Progenitor cell of endocrine pancreas (in vitro differentiated cells): Measurements from ENCODE around the gene NTF3. TPM values are rescaled to one million over a fixed set of nuclear protein-coding genes. Genes with fewer than 3 reads are reported as not detected.

Experiments
- DNase-seq: peaks from one replicate; pipeline ENCODE4 v3.0.0; 2021; ENCODE audit warnings: low spot score; ENCODE audit not compliant: unreplicated experiment
- H3K27ac Mint-ChIP-seq: 2 replicates; pipeline ENCODE4 v1.8.0; 2021; ENCODE audit warnings: mild to moderate bottlenecking, moderate library complexity, mixed read lengths
- H3K27me3 Mint-ChIP-seq: 2 replicates; pipeline ENCODE4 v1.8.0; 2021; ENCODE audit warnings: mixed read lengths
- H3K36me3 Mint-ChIP-seq: 2 replicates; pipeline ENCODE4 v1.8.0; 2022; ENCODE audit warnings: mixed read lengths; ENCODE audit not compliant: insufficient read depth
- H3K4me1 Mint-ChIP-seq: 2 replicates; pipeline ENCODE4 v1.8.0; 2021; ENCODE audit warnings: low read depth, mixed read lengths
- H3K4me3 Mint-ChIP-seq: 2 replicates; pipeline ENCODE4 v1.8.0; 2021; ENCODE audit warnings: low read depth, mild to moderate bottlenecking, moderate library complexity, mixed read lengths
- H3K9me3 Mint-ChIP-seq: 2 replicates; pipeline ENCODE4 v1.8.0; 2021; ENCODE audit warnings: low read depth, mixed read lengths
- CTCF ChIP-seq: fragments of 200-600 bp; sonication (generic); IDR thresholded peaks from one replicate; pipeline ENCODE4 v1.5.0; 2021; ENCODE audit warnings: antibody characterized with exemption, mild to moderate bottlenecking; ENCODE audit not compliant: unreplicated experiment
- total RNA-seq: library from RNA; stranded (reverse); gene quantifications from 2 replicates; pipeline ENCODE4 v1.2.1, GENCODE V29; 2021

Gene NTF3
- total RNA-seq, 1 donor from 2014 or later, result 1.2 TPM

- peak; percentile 8 for DNase-seq
- Mint-ChIP-seq H3K4me1 (peaks cover 1% of the 10 kb centered on the region), H3K27me3 (peaks cover 39% of the 10 kb centered on the region), H3K4me3 (no peak overlapping the region), H3K9me3 (no peaks in the 10 kb centered on the region), H3K27ac (no peak overlapping the region), H3K36me3 (no peaks in the 10 kb centered on the region)
- TF ChIP-seq CTCF, result no peak
Observed at GRCh38 chr12:5513406-5513805, 81.5 kb downstream of the NTF3 start.

- no peaks in the 10 kb centered on the region for H3K36me3 Mint-ChIP-seq
- peak; percentile 6 for DNase-seq
- no peak overlapping the region for H3K4me3 Mint-ChIP-seq
- H3K9me3 Mint-ChIP-seq, result no peaks in the 10 kb centered on the region
- H3K4me1 Mint-ChIP-seq, result peaks cover 1% of the 10 kb centered on the region
- no peak for TF ChIP-seq CTCF
- H3K27me3 Mint-ChIP-seq, result peaks cover 44% of the 10 kb centered on the region
- no peak overlapping the region for H3K27ac Mint-ChIP-seq
Observed at GRCh38 chr12:5514016-5514415, 82.1 kb downstream of the NTF3 start.

- Mint-ChIP-seq H3K4me1 (peaks cover 1% of the 10 kb centered on the region), H3K9me3 (no peaks in the 10 kb centered on the region), H3K27ac (no peak overlapping the region), H3K4me3 (no peak overlapping the region), H3K36me3 (no peaks in the 10 kb centered on the region), H3K27me3 (peaks cover 47% of the 10 kb centered on the region)
- DNase-seq, result peak; percentile 3
- no peak for TF ChIP-seq CTCF
Observed at GRCh38 chr12:5514545-5514944, 82.6 kb downstream of the NTF3 start.

- DNase-seq, result no peak
- H3K27ac Mint-ChIP-seq, result no peak overlapping the region
- peaks cover 50% of the 10 kb centered on the region for H3K27me3 Mint-ChIP-seq
- no peak for TF ChIP-seq CTCF
- H3K36me3 Mint-ChIP-seq, result no peaks in the 10 kb centered on the region
- H3K4me3 Mint-ChIP-seq, result no peak overlapping the region
- peaks cover 1% of the 10 kb centered on the region for H3K4me1 Mint-ChIP-seq
- H3K9me3 Mint-ChIP-seq, result no peaks in the 10 kb centered on the region
Observed at GRCh38 chr12:5515458-5515857, 83.5 kb downstream of the NTF3 start.

GRCh38 chr12:5516371-5517241 is 84.7 kb downstream of the NTF3 start:
- Mint-ChIP-seq H3K27ac (no peak overlapping the region), H3K9me3 (no peaks in the 10 kb centered on the region), H3K4me3 (no peak overlapping the region), H3K27me3 (peaks cover 46% of the 10 kb centered on the region), H3K4me1 (peaks cover 1% of the 10 kb centered on the region), H3K36me3 (no peaks in the 10 kb centered on the region)
- DNase-seq, result no peak
- TF ChIP-seq CTCF, result no peak
